AG04450 (cell line): Measurements from ENCODE around the gene ADAMTS14. TPM values are rescaled to one million over a fixed set of nuclear protein-coding genes. Genes with fewer than 3 reads are reported as not detected.

Experiments
- CTCF ChIA-PET: fragments of 300-600, 350-600 bp; formaldehyde crosslinking; extraction: SDS; loops from one replicate; lab custom pipeline; 2022; ENCODE audit warnings: antibody characterized with exemption, inconsistent platforms; lab: Charles Lee
- POLR2A ChIA-PET: fragments of 350-600 bp; formaldehyde crosslinking; extraction: SDS; loops from one replicate; lab custom pipeline; 2021; ENCODE audit warnings: antibody characterized with exemption, inconsistent platforms; lab: Yijun Ruan, JAX
- DNase-seq: peaks from one replicate; pipeline ENCODE4 v3.0.0-alpha.2; 2011; ENCODE audit warnings: low read depth, low spot score
- H3K27ac ChIP-seq: one replicate; pipeline ENCODE4 v1.5.1; 2012; ENCODE audit warnings: low read depth, low read length, control low read depth
- H3K27me3 ChIP-seq: one replicate; pipeline ENCODE4 v1.6.0; 2012; ENCODE audit warnings: low read length; ENCODE audit not compliant: control insufficient read depth, insufficient read depth
- H3K4me3 ChIP-seq: 2 replicates; pipeline ENCODE4 v1.5.1; 2011; ENCODE audit warnings: mild to moderate bottlenecking, low read depth, low read length, control low read depth
- H3K9me3 ChIP-seq: 2 replicates; pipeline ENCODE4 v1.5.1; 2012; ENCODE audit warnings: low read length; ENCODE audit not compliant: control insufficient read depth, insufficient read depth
- CTCF ChIP-seq: IDR thresholded peaks from 2 replicates; pipeline ENCODE4 v1.5.1; 2011; ENCODE audit warnings: low read depth, low read length, control low read depth, inconsistent platforms
- polyA plus RNA-seq: library from polyadenylated mRNA; depleted of rRNA; stranded (reverse); fragments of >200 nt; gene quantifications from 2 replicates; pipeline ENCODE4 v1.2.3, GENCODE V29; 2011

The ADAMTS14 gene
- polyA plus RNA-seq, 1 experiment = 2.9 TPM

GRCh38 chr10:70657041-70657440, 15.3 kb upstream of the ADAMTS14 start:
- ChIA-PET CTCF (interaction anchor here (1.2 kb wide), 1 partner anchor 107 kb away, joined by 3 read pairs; no protein-coding TSS in a partner anchor), POLR2A (interaction anchor here (0.6 to 2.0 kb wide), 6 partner anchors 8 to 153 kb away, joined by 3 to 16 read pairs (median 5); no protein-coding TSS in a partner anchor)
- TF ChIP-seq CTCF = no peak
- no peak for DNase-seq
- Histone ChIP-seq H3K27me3 (no peaks in the 10 kb centered on the region), H3K4me3 (no peak overlapping the region), H3K9me3 (peaks cover 6% of the 10 kb centered on the region), H3K27ac (peak overlapping the region; percentile 98)

GRCh38 chr10:70658582-70659136, 13.6 kb upstream of the ADAMTS14 start:
- Histone ChIP-seq H3K9me3 (peaks cover 6% of the 10 kb centered on the region), H3K4me3 (no peak overlapping the region), H3K27me3 (no peaks in the 10 kb centered on the region), H3K27ac (no peak overlapping the region)
- no peak for TF ChIP-seq CTCF
- ChIA-PET POLR2A (no interaction called here), CTCF (interaction anchor here (0.6 kb wide), 2 partner anchors 33 to 869 kb away, joined by 3 to 5 read pairs; no protein-coding TSS in a partner anchor)
- no peak for DNase-seq

GRCh38 chr10:70659306-70659705, 13.0 kb upstream of the ADAMTS14 start:
- POLR2A ChIA-PET = no interaction called here
- CTCF ChIA-PET = interaction anchor here (0.6 kb wide), 1 partner anchor 32 kb away, joined by 3 read pairs; no protein-coding TSS in a partner anchor
- no peak for DNase-seq

GRCh38 chr10:70660722-70661121, 11.6 kb upstream of the ADAMTS14 start:
- Histone ChIP-seq H3K4me3 (no peak overlapping the region), H3K27ac (no peak overlapping the region), H3K9me3 (peaks cover 6% of the 10 kb centered on the region), H3K27me3 (no peaks in the 10 kb centered on the region)
- POLR2A ChIA-PET = no interaction called here
- TF ChIP-seq CTCF = no peak
- no peak for DNase-seq
- CTCF ChIA-PET = no interaction called here

More at GRCh38 chr10:70659306-70659705, 13.0 kb upstream of the ADAMTS14 start:
- Histone ChIP-seq H3K9me3 (peaks cover 6% of the 10 kb centered on the region), H3K4me3 (no peak overlapping the region), H3K27ac (no peak overlapping the region), H3K27me3 (no peaks in the 10 kb centered on the region)
- no peak for TF ChIP-seq CTCF

GRCh38 chr10:70661623-70662361, 10.5 kb upstream of the ADAMTS14 start:
- POLR2A ChIA-PET = interaction anchor here (1.0 kb wide), 1 partner anchor 12 kb away, joined by 4 read pairs; no protein-coding TSS in a partner anchor
- CTCF ChIA-PET = interaction anchor here (1.1 to 1.5 kb wide), 2 partner anchors 97 to 112 kb away, joined by 5 read pairs; no protein-coding TSS in a partner anchor
- H3K4me3 ChIP-seq = no peak overlapping the region
- TF ChIP-seq CTCF = no peak
- peaks cover 6% of the 10 kb centered on the region for H3K9me3 ChIP-seq
- DNase-seq = no peak
- H3K27me3 ChIP-seq = no peaks in the 10 kb centered on the region
- H3K27ac ChIP-seq = peak overlapping the region; percentile 88
